Astrocyte (in vitro differentiated cells and primary cell): ENCODE data around the gene SORT1. TPM values are rescaled to one million over a fixed set of nuclear protein-coding genes. Genes with fewer than 3 reads are reported as not detected.
"Not testable (repeated sequence)": the region's sequence is repeated elsewhere in the genome, so short reads cannot be mapped to it uniquely, and the experiment has no call there.

ENCODE experiments used
- DNase-seq: peaks from one replicate; pipeline ENCODE4 v3.0.0-alpha.2; 2010; ENCODE audit warnings: low read depth
- FAIRE-seq: peaks from 2 replicates; lab custom pipeline; 2011; peaks lifted over from hg19 to GRCh38; lab: Jason Lieb, UNC
- H2AFZ ChIP-seq: 2 replicates; pipeline ENCODE4 v1.6.0; 2012; ENCODE audit warnings: low read depth, low read length, inconsistent platforms
- H3K27ac ChIP-seq: 2 replicates; pipeline ENCODE4 v1.5.1; 2011; ENCODE audit warnings: low read depth, low read length, inconsistent platforms
- H3K27me3 ChIP-seq: 2 replicates; pipeline ENCODE4 v1.6.0; 2011; ENCODE audit warnings: low read length, inconsistent platforms; ENCODE audit not compliant: insufficient read depth
- H3K36me3 ChIP-seq: 2 replicates; pipeline ENCODE4 v1.5.1; 2011; ENCODE audit warnings: low read length, inconsistent platforms; ENCODE audit not compliant: insufficient read depth
- H3K4me1 ChIP-seq: 2 replicates; pipeline ENCODE4 v1.5.1; 2011; ENCODE audit warnings: low read length, inconsistent platforms; ENCODE audit not compliant: insufficient read depth
- H3K4me2 ChIP-seq: 2 replicates; pipeline ENCODE4 v1.6.0; 2012; ENCODE audit warnings: low read length, inconsistent platforms
- H3K4me3 ChIP-seq: 2 replicates; pipeline ENCODE4 v1.5.1; 2011; ENCODE audit warnings: low read depth, mild to moderate bottlenecking, low read length, inconsistent platforms; ENCODE audit not compliant: insufficient read depth
- H3K79me2 ChIP-seq: 2 replicates; pipeline ENCODE4 v1.6.0; 2012; ENCODE audit warnings: mild to moderate bottlenecking, low read length, inconsistent platforms; ENCODE audit not compliant: insufficient read depth
- H3K9ac ChIP-seq: 2 replicates; pipeline ENCODE4 v1.6.0; 2012; ENCODE audit warnings: mild to moderate bottlenecking, low read length, inconsistent platforms
- H3K9me3 ChIP-seq: 2 replicates; pipeline ENCODE4 v1.5.1; 2012; ENCODE audit warnings: low read depth, mild to moderate bottlenecking, low read length, inconsistent platforms; ENCODE audit not compliant: insufficient read depth
- H4K20me1 ChIP-seq: 2 replicates; pipeline ENCODE4 v1.6.0; 2012; ENCODE audit warnings: low read length, inconsistent platforms; ENCODE audit not compliant: insufficient read depth
- H3K27ac Mint-ChIP-seq: one replicate; pipeline ENCODE4 v1.8.0; 2021; ENCODE audit warnings: mild to moderate bottlenecking, mixed read lengths; ENCODE audit not compliant: unreplicated experiment
- H3K27me3 Mint-ChIP-seq: one replicate; pipeline ENCODE4 v1.8.0; 2021; ENCODE audit warnings: low read depth, mixed read lengths; ENCODE audit not compliant: unreplicated experiment
- H3K36me3 Mint-ChIP-seq: one replicate; pipeline ENCODE4 v1.8.0; 2021; ENCODE audit warnings: low read depth, mixed read lengths; ENCODE audit not compliant: unreplicated experiment
- H3K4me1 Mint-ChIP-seq: one replicate; pipeline ENCODE4 v1.8.0; 2021; ENCODE audit warnings: low read depth, mixed read lengths; ENCODE audit not compliant: unreplicated experiment
- H3K4me3 Mint-ChIP-seq: one replicate; pipeline ENCODE4 v1.8.0; 2021; ENCODE audit warnings: mild to moderate bottlenecking, moderate library complexity, mixed read lengths; ENCODE audit not compliant: unreplicated experiment
- H3K9me3 Mint-ChIP-seq: one replicate; pipeline ENCODE4 v1.8.0; 2021; ENCODE audit warnings: mild to moderate bottlenecking, mixed read lengths; ENCODE audit not compliant: unreplicated experiment
- EZH2 ChIP-seq: IDR thresholded peaks from 2 replicates; pipeline ENCODE4 v1.6.1; 2012; ENCODE audit warnings: mild to moderate bottlenecking, low read length, inconsistent platforms; ENCODE audit not compliant: insufficient read depth
- total RNA-seq: library from RNA; stranded (reverse); gene quantifications from 2 replicates; pipeline ENCODE4 v1.2.1, GENCODE V29; 2021
- TF ChIP-seq, protein P1 (sequence below): IDR thresholded peaks from 2 replicates; pipeline ENCODE4 v1.5.1; 2011; ENCODE audit warnings: low read depth, mild to moderate bottlenecking, inconsistent platforms, low read length, moderate library complexity; ENCODE audit not compliant: insufficient read depth

The SORT1 gene
- total RNA-seq, 1 donor from 2014 or later, result 135 TPM

- peaks cover 6% of the 10 kb centered on the region for H3K4me1 Mint-ChIP-seq
- no peak for FAIRE-seq
- Histone ChIP-seq H3K4me1 (no peaks in the 10 kb centered on the region), H3K79me2 (no peaks in the 10 kb centered on the region), H3K4me2 (no peak overlapping the region), H3K9me3 (no peaks in the 10 kb centered on the region), H3K36me3 (no peaks in the 10 kb centered on the region), H3K9ac (no peak overlapping the region), H4K20me1 (no peaks in the 10 kb centered on the region), H3K27me3 (no peaks in the 10 kb centered on the region), H2AFZ (no peak overlapping the region), H3K27ac (no peak overlapping the region), H3K4me3 (no peak overlapping the region)
- no peaks in the 10 kb centered on the region for H3K9me3 Mint-ChIP-seq
- peak overlapping the region; percentile 66 for H3K4me3 Mint-ChIP-seq
- H3K27ac Mint-ChIP-seq, result no peak overlapping the region
- no peaks in the 10 kb centered on the region for H3K27me3 Mint-ChIP-seq
- no peak for DNase-seq
- H3K36me3 Mint-ChIP-seq, result peaks cover 6% of the 10 kb centered on the region
- TF ChIP-seq, protein P1, sequence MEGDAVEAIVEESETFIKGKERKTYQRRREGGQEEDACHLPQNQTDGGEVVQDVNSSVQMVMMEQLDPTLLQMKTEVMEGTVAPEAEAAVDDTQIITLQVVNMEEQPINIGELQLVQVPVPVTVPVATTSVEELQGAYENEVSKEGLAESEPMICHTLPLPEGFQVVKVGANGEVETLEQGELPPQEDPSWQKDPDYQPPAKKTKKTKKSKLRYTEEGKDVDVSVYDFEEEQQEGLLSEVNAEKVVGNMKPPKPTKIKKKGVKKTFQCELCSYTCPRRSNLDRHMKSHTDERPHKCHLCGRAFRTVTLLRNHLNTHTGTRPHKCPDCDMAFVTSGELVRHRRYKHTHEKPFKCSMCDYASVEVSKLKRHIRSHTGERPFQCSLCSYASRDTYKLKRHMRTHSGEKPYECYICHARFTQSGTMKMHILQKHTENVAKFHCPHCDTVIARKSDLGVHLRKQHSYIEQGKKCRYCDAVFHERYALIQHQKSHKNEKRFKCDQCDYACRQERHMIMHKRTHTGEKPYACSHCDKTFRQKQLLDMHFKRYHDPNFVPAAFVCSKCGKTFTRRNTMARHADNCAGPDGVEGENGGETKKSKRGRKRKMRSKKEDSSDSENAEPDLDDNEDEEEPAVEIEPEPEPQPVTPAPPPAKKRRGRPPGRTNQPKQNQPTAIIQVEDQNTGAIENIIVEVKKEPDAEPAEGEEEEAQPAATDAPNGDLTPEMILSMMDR, result no peak
- no peak for TF ChIP-seq EZH2
Observed at GRCh38 chr1:109307274-109308021, 90.3 kb downstream of the SORT1 start.

DNA sequence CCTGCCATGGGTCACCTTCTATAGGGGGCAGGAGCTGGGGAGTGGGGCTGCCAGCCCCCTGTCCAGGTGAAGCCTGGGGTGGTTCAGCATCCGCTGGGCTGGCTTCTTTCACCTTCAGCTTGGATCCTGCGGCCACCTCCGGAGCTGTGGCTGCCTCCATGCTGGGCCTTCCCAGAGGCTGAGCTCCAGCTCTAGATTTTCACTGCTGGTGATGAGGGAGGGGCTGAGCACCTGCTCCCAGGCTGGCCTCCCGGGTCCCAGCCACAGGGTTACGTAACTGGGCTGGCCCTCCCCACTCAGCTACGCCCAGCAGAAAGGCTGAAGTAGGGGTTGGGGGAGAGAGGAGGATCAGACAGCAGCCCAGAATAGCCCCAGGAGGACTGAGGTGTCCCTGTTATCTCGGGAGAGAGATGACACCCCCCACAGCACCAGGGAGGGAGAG is 90.9 kb downstream of the SORT1 start, which contains the start of gene MYBPHL:
MYBPHL (minus strand) TSS at position 180 of the 442 bp plus-strand sequence; CDS start at position 160, 20 bp downstream.
- Mint-ChIP-seq H3K27me3 (no peaks in the 10 kb centered on the region), H3K4me3 (peak within 1 kb of the TSS; percentile 66), H3K4me1 (peaks cover 6% of the 10 kb centered on the region), H3K36me3 (peaks cover 3% of the 10 kb centered on the region), H3K27ac (no peak within 1 kb of the TSS), H3K9me3 (no peaks in the 10 kb centered on the region)
- DNase-seq (no peak), FAIRE-seq (no peak)
- H3K36me3 ChIP-seq, result no peaks in the 10 kb centered on the region
- no peak within 1 kb of the TSS for H3K4me2 ChIP-seq
- TF ChIP-seq, protein P1, result no peak
- no peak for TF ChIP-seq EZH2
- H3K4me3 ChIP-seq, result no peak within 1 kb of the TSS
- no peaks in the 10 kb centered on the region for H3K27me3 ChIP-seq
- no peaks in the 10 kb centered on the region for H3K79me2 ChIP-seq
- H3K4me1 ChIP-seq, result no peaks in the 10 kb centered on the region
- no peak within 1 kb of the TSS for H3K27ac ChIP-seq
- no peaks in the 10 kb centered on the region for H3K9me3 ChIP-seq
- no peak within 1 kb of the TSS for H3K9ac ChIP-seq
- no peak within 1 kb of the TSS for H2AFZ ChIP-seq
- no peaks in the 10 kb centered on the region for H4K20me1 ChIP-seq

DNA sequence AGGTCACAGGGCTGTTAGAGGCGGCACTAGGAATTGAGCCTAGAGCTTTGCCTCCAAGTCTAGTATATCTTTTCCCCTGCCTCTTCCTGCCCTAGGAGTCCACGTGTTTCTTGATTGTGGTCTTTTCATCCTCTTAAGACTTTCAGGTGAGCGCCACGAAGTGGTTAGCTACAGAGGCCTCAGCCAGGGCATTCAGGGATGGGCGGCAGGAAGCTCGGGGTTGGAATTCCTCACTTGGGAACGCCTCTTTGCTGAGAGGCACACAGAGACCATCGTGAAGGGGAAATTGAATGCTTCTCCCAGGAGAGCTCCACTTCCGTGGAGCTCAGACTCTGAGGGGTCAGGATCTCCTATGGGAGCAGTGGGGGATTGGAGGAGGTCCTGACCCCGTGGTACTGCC is 91.7 kb downstream of the SORT1 start:
- H3K9me3 ChIP-seq, H3K36me3 ChIP-seq, H3K4me3 Mint-ChIP-seq, H3K9ac ChIP-seq, H3K27me3 Mint-ChIP-seq, DNase-seq, H3K27me3 ChIP-seq, H3K27ac Mint-ChIP-seq, H3K4me3 ChIP-seq, H3K4me1 Mint-ChIP-seq, H3K4me1 ChIP-seq, FAIRE-seq, H3K9me3 Mint-ChIP-seq, H4K20me1 ChIP-seq, H3K36me3 Mint-ChIP-seq, H3K27ac ChIP-seq, H3K4me2 ChIP-seq, H2AFZ ChIP-seq, H3K79me2 ChIP-seq: not testable (repeated sequence)
